Spleen (tissue), 11 donors: ENCODE measurements around the gene KIFC3. TPM values are rescaled to one million over a fixed set of nuclear protein-coding genes. Genes with fewer than 3 reads are reported as not detected.

ENCODE experiments used
- DNase-seq: peaks from one replicate; pipeline ENCODE4 v3.0.0-alpha.2; 2020
- H3K27ac ChIP-seq, 8 donors: fragments of 200-600 bp; sonication (generic) in 7 of 8; 1 replicate in 4 of 8; 2 replicates in 4 of 8; pipeline versions ENCODE4 v1.5.0 to v1.8.0; 2016 to 2021; ENCODE audit warnings: inconsistent platforms in 4 of 8, mild to moderate bottlenecking in 4 of 8, moderate library complexity in 1 of 8
- H3K27me3 ChIP-seq, 7 donors: fragments of 200-600 bp; sonication (generic) in 6 of 7; replicated peaks in 1 of 7; 1 replicate in 4 of 7; 2 replicates in 3 of 7; pipeline versions ENCODE4 v1.5.0 to v1.8.0; 2016 to 2021; ENCODE audit warnings: inconsistent platforms in 3 of 7, mild to moderate bottlenecking in 1 of 7
- H3K36me3 ChIP-seq, 6 donors: fragments of 200-600 bp; sonication (generic) in 5 of 6; 1 replicate in 4 of 6; 2 replicates in 2 of 6; pipeline versions ENCODE4 v1.5.0 to v1.8.0; 2016 to 2021; ENCODE audit warnings: inconsistent platforms in 2 of 6
- H3K4me1 ChIP-seq, 6 donors: fragments of 200-600 bp; sonication (generic) in 5 of 6; 1 replicate in 3 of 6; 2 replicates in 3 of 6; pipeline versions ENCODE4 v1.5.0 to v1.8.0; 2016 to 2021; ENCODE audit warnings: inconsistent platforms in 3 of 6
- H3K4me3 ChIP-seq, 8 donors: fragments of 200-600 bp; sonication (generic) in 7 of 8; 1 replicate in 4 of 8; 2 replicates in 4 of 8; pipeline versions ENCODE4 v1.5.0 to v1.8.0; 2016 to 2021; ENCODE audit warnings: inconsistent platforms in 4 of 8, mild to moderate bottlenecking in 4 of 8, moderate library complexity in 2 of 8
- H3K9me3 ChIP-seq, 8 donors: fragments of 200-600 bp; sonication (generic) in 7 of 8; 1 replicate in 4 of 8; 2 replicates in 4 of 8; pipeline versions ENCODE4 v1.5.0 to v1.8.0; 2016 to 2021; ENCODE audit warnings: inconsistent platforms in 4 of 8
- CTCF ChIP-seq, 11 experiments: fragments of 200-600 bp in 7 of 11; fragments of 450-650 bp in 4 of 11; sonication (generic) in 4 of 11; IDR thresholded peaks in 8 of 11; conservative IDR thresholded peaks in 3 of 11; 1 replicate in 7 of 11; 2 replicates in 4 of 11; pipeline versions ENCODE4 v1.4.0 to v1.8.0; 2016 to 2021; ENCODE audit warnings: antibody characterized with exemption in 11 of 11, inconsistent platforms in 4 of 11, mild to moderate bottlenecking in 1 of 11
- POLR2A ChIP-seq, 3 donors: fragments of 450-650 bp; IDR thresholded peaks; one replicate each; pipeline ENCODE4 v1.5.1; 2017; ENCODE audit warnings: antibody characterized with exemption in 3 of 3, mild to moderate bottlenecking in 1 of 3
- POLR2AphosphoS5 ChIP-seq, 3 donors: sonication (generic); formaldehyde crosslinking; IDR thresholded peaks; one replicate each; pipeline ENCODE4 v1.5.1; 2017; ENCODE audit warnings: antibody characterized with exemption in 3 of 3
- WGBS, 5 donors: extraction: QIAGEN DNeasy Blood & Tissue Kit in 3 of 5; methylation state at CpG; one replicate each; pipeline versions ENCODE4 v1.1.5 to v1.1.7; 2013 to 2018; 5-methylcytosine and 5-hydroxymethylcytosine counted together
- intact Hi-C: fragments of 100-400 bp; cut with DNase I; formaldehyde crosslinking; loops from one replicate; pipeline ENCODE4 v1.15.0; 2023; ENCODE audit warnings: low total_unique reads
- polyA plus RNA-seq, 3 donors: library from polyadenylated mRNA; stranded (reverse); fragments of 200-250 nt; gene quantifications; one replicate each; pipeline ENCODE4 v1.2.1, GENCODE V29; 2013
- total RNA-seq, 7 donors: library from RNA; depleted of rRNA in 3 of 7; stranded (reverse); fragments of >200 nt in 3 of 7; fragmentation: NEBNext Ultra II Directional in 4 of 7; extraction: Animal tissue kit (Norgen Biotek cat#: 25700) in 4 of 7; gene quantifications; one replicate each; pipeline versions ENCODE4 v1.1.0 to v1.2.1, GENCODE V29; 2016 to 2021
- donor health status: healthy with polysubstance abuse.
- donor health status: DM: no; HTN: no; CAD: no; lungs with moderate emphysema.
- donor health status: DM: no; HTN: no; CAD: no.
- donor health status: Bipolar disorder and iron deficiency.
- donor health status: healthy.
- donor health status: DM: no; HTN: no; CAD: no.
- donor health status: DM: yes; HTN: yes; CAD: no.

Gene KIFC3
- total and polyA plus RNA-seq, 10 donors = 4.6 to 61.5 (median 42.6) TPM

GRCh38 chr16:57743886-57744641, 58.2 kb downstream of the KIFC3 start:
- no peaks in the 10 kb centered on the region for H3K27me3 ChIP-seq
- TF ChIP-seq POLR2AphosphoS5 (IDR thresholded peaks at IDR 0.05) = no peak
- no peak for TF ChIP-seq POLR2A (IDR thresholded peaks at IDR 0.05)
- TF ChIP-seq CTCF (IDR thresholded peaks at IDR 0.05 in 8 of 11, conservative IDR thresholded peaks at IDR 0.05 in 3 of 11) = no peak
- WGBS, 5 donors = 90 to 96% (median 94%) methylated on average over 13 to 23 of the region's 23 CpGs
- intact Hi-C loops = no loop called here
- H3K36me3 ChIP-seq = peaks cover 0 to 81% (median 22%) of the 10 kb centered on the region in 6 donors
- H3K4me1 ChIP-seq = no peaks in the 10 kb centered on the region
- peak; percentile 52 for DNase-seq
- no peak overlapping the region for H3K4me3 ChIP-seq
- H3K9me3 ChIP-seq = no peaks in the 10 kb centered on the region
- no peak overlapping the region for H3K27ac ChIP-seq

- Histone ChIP-seq H3K4me1 (no peaks in the 10 kb centered on the region), H3K4me3 (no peak overlapping the region), H3K27ac (no peak overlapping the region), H3K9me3 (no peaks in the 10 kb centered on the region), H3K27me3 (no peaks in the 10 kb centered on the region), H3K36me3 (peaks cover 0 to 83% (median 22%) of the 10 kb centered on the region in 6 donors)
- TF ChIP-seq POLR2AphosphoS5 (IDR thresholded peaks at IDR 0.05) (no peak), CTCF (IDR thresholded peaks at IDR 0.05 in 8 of 11, conservative IDR thresholded peaks at IDR 0.05 in 3 of 11) (no peak), POLR2A (IDR thresholded peaks at IDR 0.05) (no peak)
- 81 to 89% (median 88%) methylated on average over 10 of the region's 10 CpGs for WGBS, 5 donors
- DNase-seq = peak; percentile 64
- intact Hi-C loops = no loop called here
Observed at GRCh38 chr16:57743458-57743857, 58.8 kb downstream of the KIFC3 start.

GRCh38 chr16:57742543-57742942, 59.7 kb downstream of the KIFC3 start:
- DNase-seq = no peak
- peaks cover 0 to 9% (median 0%) of the 10 kb centered on the region in 6 donors for H3K4me1 ChIP-seq
- H3K27ac ChIP-seq = no peak overlapping the region
- intact Hi-C loops = no loop called here
- whole genome bisulfite sequencing, 5 donors = 81 to 90% (median 85%) methylated on average over 4 of the region's 4 CpGs
- TF ChIP-seq CTCF (IDR thresholded peaks at IDR 0.05 in 8 of 11, conservative IDR thresholded peaks at IDR 0.05 in 3 of 11) = no peak
- no peak for TF ChIP-seq POLR2A (IDR thresholded peaks at IDR 0.05)
- TF ChIP-seq POLR2AphosphoS5 (IDR thresholded peaks at IDR 0.05) = no peak
- H3K9me3 ChIP-seq = no peaks in the 10 kb centered on the region
- no peaks in the 10 kb centered on the region for H3K27me3 ChIP-seq
- no peak overlapping the region for H3K4me3 ChIP-seq
- peaks cover 0 to 85% (median 22%) of the 10 kb centered on the region in 6 donors for H3K36me3 ChIP-seq

GRCh38 chr16:57741660-57742191, 60.6 kb downstream of the KIFC3 start:
- 86 to 94% (median 92%) methylated on average over 11 to 16 of the region's 16 CpGs for WGBS, 5 donors
- no peak for TF ChIP-seq POLR2AphosphoS5 (IDR thresholded peaks at IDR 0.05)
- no peak for TF ChIP-seq POLR2A (IDR thresholded peaks at IDR 0.05)
- TF ChIP-seq CTCF (IDR thresholded peaks at IDR 0.05 in 8 of 11, conservative IDR thresholded peaks at IDR 0.05 in 3 of 11) = no peak
- peaks cover 0 to 77% (median 22%) of the 10 kb centered on the region in 6 donors for H3K36me3 ChIP-seq
- H3K27ac ChIP-seq = no peak overlapping the region
- H3K4me3 ChIP-seq = no peak overlapping the region
- H3K9me3 ChIP-seq = no peaks in the 10 kb centered on the region
- H3K27me3 ChIP-seq = no peaks in the 10 kb centered on the region
- no peak for DNase-seq
- H3K4me1 ChIP-seq = peaks cover 3 to 17% (median 6%) of the 10 kb centered on the region in 6 donors
- intact Hi-C loops = no loop called here
